ENCODE measurements around the gene STAT2. TPM values are rescaled to one million over a fixed set of nuclear protein-coding genes. Genes with fewer than 3 reads are reported as not detected.
"Not testable (repeated sequence)": the region's sequence is repeated elsewhere in the genome, so short reads cannot be mapped to it uniquely, and the experiment has no call there.

STAT2 gene
- total RNA-seq, 2 donors from 2014 or later: 77.7 to 79.2 TPM

- peak; percentile 95 to 97 for DNase-seq
- intact Hi-C loops (cut with DNase I, micrococcal nuclease): no loop called here
- ATAC-seq: peak; percentile 97
Observed at GRCh38 chr12:56333679-56334489, 26.0 kb downstream of the STAT2 start, which contains the start of gene PAN2. TSS of gene PAN2 (minus strand) at chr12:56334000. CDS start at chr12:56333094, 906 bp downstream.

GRCh38 chr12:56333197-56333678 lies 26.7 kb downstream of the STAT2 start:
- DNase-seq (peak in 1 of 2 donors; percentile 14), ATAC-seq (peak; percentile 2)

GRCh38 chr12:56332512-56333196 lies 27.3 kb downstream of the STAT2 start:
- DNase-seq (no peak), ATAC-seq (no peak)
- intact Hi-C loops (cut with DNase I, micrococcal nuclease): no loop called here

More at GRCh38 chr12:56333197-56333678, 26.7 kb downstream of the STAT2 start:
- intact Hi-C loops (cut with DNase I, micrococcal nuclease): no loop called here

GRCh38 chr12:56330936-56331490 lies 28.9 kb downstream of the STAT2 start:
- DNase-seq (no peak), ATAC-seq (no peak)
- intact Hi-C loops (cut with DNase I, micrococcal nuclease): no loop called here

GRCh38 chr12:56326533-56326932 lies 33.4 kb downstream of the STAT2 start:
- intact Hi-C loops (cut with DNase I, micrococcal nuclease): no loop called here
- no peak for ATAC-seq
- DNase-seq: no peak

- intact Hi-C loops (cut with DNase I, micrococcal nuclease): no loop called here
- DNase-seq (no peak), ATAC-seq (no peak)
Observed at GRCh38 chr12:56326126-56326525, 33.8 kb downstream of the STAT2 start.

- intact Hi-C loops (cut with DNase I, micrococcal nuclease): no loop called here
- DNase-seq (no peak), ATAC-seq (no peak)
Observed at GRCh38 chr12:56324206-56324605, 35.7 kb downstream of the STAT2 start.

- intact Hi-C loops (cut with DNase I, micrococcal nuclease); DNase-seq; ATAC-seq: not testable (repeated sequence)
Observed at GRCh38 chr12:56321610-56322009, 38.3 kb downstream of the STAT2 start.

GRCh38 chr12:56321027-56321426 lies 38.9 kb downstream of the STAT2 start:
- no peak for DNase-seq
- no peak for ATAC-seq
- intact Hi-C loops (cut with DNase I, micrococcal nuclease): no loop called here

- no peak for ATAC-seq
- DNase-seq: no peak
- intact Hi-C loops (cut with DNase I, micrococcal nuclease): loop anchor here in 1 of 2 donors (10.0 kb wide), 1 partner anchor 147 kb away; the partner anchor contains the start of gene SPRYD4
Observed at GRCh38 chr12:56317675-56318074, 42.2 kb downstream of the STAT2 start.

GRCh38 chr12:56315622-56316473 lies 44.1 kb downstream of the STAT2 start, which contains the start of gene CNPY2:
TSS of gene CNPY2 (minus strand) at chr12:56315988. CDS start at chr12:56315217, 771 bp downstream.
- ATAC-seq (peak; percentile 88), DNase-seq (peak; percentile 96 to 97)
- intact Hi-C loops (cut with DNase I, micrococcal nuclease): loop anchor here in 1 of 2 donors (10.0 kb wide), 1 partner anchor 149 kb away; the partner anchor contains the start of gene SPRYD4

- ATAC-seq (peak; percentile 32), DNase-seq (no peak)
- intact Hi-C loops (cut with DNase I, micrococcal nuclease): loop anchor here in 1 of 2 donors (10.0 kb wide), 1 partner anchor 150 kb away; the partner anchor contains the start of gene SPRYD4
Observed at GRCh38 chr12:56315249-56315621, 44.7 kb downstream of the STAT2 start.

- DNase-seq (no peak), ATAC-seq (no peak)
- intact Hi-C loops (cut with DNase I, micrococcal nuclease): loop anchor here in 1 of 2 donors (10.0 kb wide), 1 partner anchor 154 kb away; the partner anchor contains the start of gene SPRYD4
Observed at GRCh38 chr12:56311003-56311402, 48.9 kb downstream of the STAT2 start.

GRCh38 chr12:56308714-56309113 lies 51.2 kb downstream of the STAT2 start:
- DNase-seq: no peak
- no peak for ATAC-seq
- intact Hi-C loops (cut with DNase I, micrococcal nuclease): no loop called here

- intact Hi-C loops (cut with DNase I, micrococcal nuclease): no loop called here
- ATAC-seq: no peak
- no peak for DNase-seq
Observed at GRCh38 chr12:56307221-56307965, 52.5 kb downstream of the STAT2 start.

- intact Hi-C loops (cut with DNase I, micrococcal nuclease): no loop called here
- DNase-seq: no peak
- no peak for ATAC-seq
Observed at GRCh38 chr12:56304872-56305590, 54.9 kb downstream of the STAT2 start.

- DNase-seq (no peak), ATAC-seq (no peak)
- intact Hi-C loops (cut with DNase I, micrococcal nuclease): no loop called here
Observed at GRCh38 chr12:56304276-56304675, 55.6 kb downstream of the STAT2 start.

Measured in left colon (tissue), 2 donors.